Upper lobe of left lung (tissue), 6 donors: ENCODE results near the gene CASTOR2. TPM values are rescaled to one million over a fixed set of nuclear protein-coding genes. Genes with fewer than 3 reads are reported as not detected.
"Not testable (repeated sequence)": the region's sequence is repeated elsewhere in the genome, so short reads cannot be mapped to it uniquely, and the experiment has no call there.

Source experiments
- ATAC-seq, 2 donors: fragments of 200-7000 bp; cut with Tn5 transposase; one replicate each; pipeline ENCODE4 v1.9.1; 2022; ENCODE audit warnings: mild to moderate bottlenecking in 2 of 2, moderate library complexity in 2 of 2; ENCODE audit not compliant: low FRiP score in 2 of 2
- DNase-seq, 2 donors: peaks; one replicate each; pipeline ENCODE4 v3.0.0-alpha.2; 2019 to 2020
- H3K27ac ChIP-seq, 4 donors: fragments of 200-600 bp; sonication (generic); one replicate each; pipeline ENCODE4 v1.5.1; 2016 to 2019
- H3K27me3 ChIP-seq, 4 donors: fragments of 200-600 bp; sonication (generic); one replicate each; pipeline ENCODE4 v1.5.1; 2017 to 2019
- H3K36me3 ChIP-seq, 4 donors: fragments of 200-600 bp; sonication (generic); one replicate each; pipeline ENCODE4 v1.5.1; 2016 to 2019
- H3K4me1 ChIP-seq, 4 donors: fragments of 200-600 bp; sonication (generic); one replicate each; pipeline ENCODE4 v1.5.1; 2018 to 2019
- H3K4me3 ChIP-seq, 4 donors: fragments of 200-600 bp; sonication (generic); one replicate each; pipeline ENCODE4 v1.5.1; 2017 to 2019; ENCODE audit warnings: mild to moderate bottlenecking in 2 of 4, moderate library complexity in 1 of 4
- H3K9me3 ChIP-seq, 4 donors: fragments of 200-600 bp; sonication (generic); one replicate each; pipeline ENCODE4 v1.5.1; 2018 to 2019
- EP300 ChIP-seq, 4 donors: sonication (generic); formaldehyde crosslinking; IDR thresholded peaks; one replicate each; pipeline ENCODE4 v1.5.1; 2017; ENCODE audit warnings: antibody characterized with exemption in 4 of 4, control low read depth in 2 of 4
- POLR2A ChIP-seq, 4 donors: fragments of 450-650 bp; IDR thresholded peaks; one replicate each; pipeline ENCODE4 v1.5.1; 2016 to 2017; ENCODE audit warnings: antibody characterized with exemption in 4 of 4, mild to moderate bottlenecking in 2 of 4
- POLR2AphosphoS5 ChIP-seq, 2 donors: sonication (generic); formaldehyde crosslinking; IDR thresholded peaks; one replicate each; pipeline ENCODE4 v1.5.1; 2017; ENCODE audit warnings: antibody characterized with exemption in 2 of 2
- WGBS, 2 donors: methylation state at CpG; one replicate each; pipeline ENCODE4 v1.1.5; 2017 to 2018; 5-methylcytosine and 5-hydroxymethylcytosine counted together
- total RNA-seq, 6 donors: library from RNA; depleted of rRNA in 4 of 6; stranded (reverse); fragments of >200 nt in 4 of 6; gene quantifications; one replicate each; pipeline versions ENCODE4 v1.1.0 to v1.2.1, GENCODE V29; 2016 to 2021
- TF ChIP-seq, protein P1 (sequence below), 6 experiments: fragments of 450-650 bp in 4 of 6; fragments of 200-600 bp in 2 of 6; sonication (generic) in 2 of 6; IDR thresholded peaks; one replicate each; pipeline ENCODE4 v1.5.1; 2016 to 2019; ENCODE audit warnings: antibody characterized with exemption in 6 of 6
- donor health status: DM: no; HTN: no; CAD: no; lungs with moderate emphysema.
- donor health status: DM: no; HTN: yes; CAD: no; lungs with severe emphysema.

CASTOR2 gene
- total RNA-seq, 6 donors from 2014 or later: 1.0 to 19.8 (median 11.3) TPM

DNA sequence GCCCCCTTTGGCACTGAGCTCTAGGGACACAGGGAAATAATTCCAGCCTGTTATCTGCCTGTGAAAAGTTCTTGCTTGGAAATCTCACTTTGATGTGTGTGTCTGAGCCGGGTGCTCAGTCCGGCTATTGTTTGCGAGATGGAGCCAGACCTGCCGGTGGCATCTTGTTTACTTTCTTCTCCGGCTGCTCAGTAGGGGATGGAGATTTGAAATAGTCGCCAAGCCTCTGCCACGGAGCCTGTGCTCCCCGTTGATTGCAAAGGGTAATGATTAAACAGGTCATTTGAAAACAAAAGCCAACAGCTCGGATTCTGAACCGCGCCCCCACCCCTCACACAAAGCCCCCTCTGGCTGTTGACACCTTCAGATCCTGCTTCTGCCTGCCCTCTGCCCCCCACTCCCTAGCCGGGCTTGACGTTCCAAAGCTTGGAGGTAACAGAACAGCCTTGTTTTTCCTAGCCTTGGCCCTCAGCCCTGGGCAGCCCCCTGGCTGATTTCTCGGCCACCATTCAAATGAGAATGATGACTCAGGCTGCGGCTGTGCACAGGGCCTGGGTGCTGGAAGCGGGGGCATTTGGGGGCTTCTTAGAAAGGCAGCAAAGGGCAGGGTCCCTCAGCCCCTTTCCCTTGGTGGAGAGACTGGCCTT, 1.8 kb downstream of the CASTOR2 start:
- not testable (repeated sequence) for ATAC-seq, H3K4me1 ChIP-seq

DNA sequence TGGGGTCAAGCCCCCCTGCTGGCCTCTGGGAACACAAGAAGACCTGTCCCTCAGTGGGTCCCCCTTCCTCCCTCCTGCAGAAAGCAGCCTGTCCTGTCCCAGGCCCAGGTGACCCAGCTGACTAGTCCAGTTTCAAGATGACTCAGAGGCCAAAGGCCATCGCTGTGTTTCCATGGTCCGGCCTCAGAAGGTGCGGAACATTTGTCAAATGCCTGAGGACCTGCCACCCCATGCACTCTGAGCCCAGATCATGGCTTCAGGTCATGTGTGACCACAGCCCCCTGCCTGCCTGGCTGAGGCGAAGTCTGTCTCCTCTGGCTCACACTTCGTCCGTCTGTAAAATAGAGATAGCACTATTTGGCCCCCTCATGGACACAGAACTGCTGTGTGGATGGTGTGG, 2.4 kb downstream of the CASTOR2 start:
- H3K4me1 ChIP-seq, H3K9me3 ChIP-seq, H3K27me3 ChIP-seq, ATAC-seq, H3K36me3 ChIP-seq, DNase-seq, H3K27ac ChIP-seq, H3K4me3 ChIP-seq: not testable (repeated sequence)
- no CpG with 5 or more reads among the region's 6 CpGs for WGBS, 2 donors

More for the DNA sequence above, 1.8 kb downstream of the CASTOR2 start:
- H3K9me3 ChIP-seq, H3K36me3 ChIP-seq, DNase-seq, H3K4me3 ChIP-seq, H3K27me3 ChIP-seq, H3K27ac ChIP-seq: not testable (repeated sequence)
- no CpG with 5 or more reads among the region's 16 CpGs for WGBS, 2 donors

DNA sequence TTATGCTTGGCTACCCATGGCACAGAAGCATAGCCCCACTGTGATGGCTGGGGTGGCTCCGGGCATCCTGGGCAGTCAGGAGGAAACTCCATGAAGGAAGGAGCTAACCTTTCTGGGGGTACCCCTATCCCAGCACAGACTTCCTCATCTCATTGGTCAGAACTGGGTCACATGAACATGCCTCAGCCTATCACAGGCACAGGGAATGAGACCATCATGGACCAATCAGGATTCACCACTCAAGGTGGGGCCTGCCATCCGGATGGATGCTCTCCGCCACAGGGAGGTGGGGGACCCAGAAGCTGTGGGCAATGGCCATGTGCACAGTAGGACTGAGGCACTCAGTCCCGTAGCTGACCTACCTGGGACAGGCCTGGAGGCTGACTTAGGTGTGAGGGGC, 6.9 kb downstream of the CASTOR2 start:
- not testable (repeated sequence) for H3K4me1 ChIP-seq, H3K27ac ChIP-seq, DNase-seq, H3K9me3 ChIP-seq, H3K36me3 ChIP-seq, H3K27me3 ChIP-seq, ATAC-seq, H3K4me3 ChIP-seq
- WGBS, 2 donors: no CpG with 5 or more reads among the region's 4 CpGs

DNA sequence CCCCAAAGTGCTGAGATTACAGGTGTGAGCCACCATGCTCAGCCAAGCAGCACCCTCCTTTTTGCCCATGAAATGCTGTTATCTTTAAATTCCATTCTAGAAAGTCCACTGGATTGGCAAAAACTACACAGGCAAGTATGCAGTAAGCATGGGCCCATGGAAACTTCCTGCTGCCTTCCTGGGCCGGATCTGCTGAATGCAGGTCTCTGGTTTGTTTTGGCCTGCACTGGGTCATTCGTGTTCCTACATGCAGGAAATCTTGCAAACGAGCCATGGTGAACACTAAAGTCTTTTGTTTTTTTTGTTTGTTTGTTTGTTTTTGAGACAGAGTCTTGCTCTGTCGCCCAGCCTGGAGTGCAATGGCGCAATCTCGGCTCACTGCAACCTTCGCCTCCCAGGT, 7.9 kb downstream of the CASTOR2 start:
- not testable (repeated sequence) for H3K36me3 ChIP-seq, H3K4me1 ChIP-seq, H3K27me3 ChIP-seq, H3K4me3 ChIP-seq, H3K27ac ChIP-seq, H3K9me3 ChIP-seq, ATAC-seq, DNase-seq
- WGBS, 2 donors: 78 to 83% methylated on average over 4 to 7 of the region's 7 CpGs

DNA sequence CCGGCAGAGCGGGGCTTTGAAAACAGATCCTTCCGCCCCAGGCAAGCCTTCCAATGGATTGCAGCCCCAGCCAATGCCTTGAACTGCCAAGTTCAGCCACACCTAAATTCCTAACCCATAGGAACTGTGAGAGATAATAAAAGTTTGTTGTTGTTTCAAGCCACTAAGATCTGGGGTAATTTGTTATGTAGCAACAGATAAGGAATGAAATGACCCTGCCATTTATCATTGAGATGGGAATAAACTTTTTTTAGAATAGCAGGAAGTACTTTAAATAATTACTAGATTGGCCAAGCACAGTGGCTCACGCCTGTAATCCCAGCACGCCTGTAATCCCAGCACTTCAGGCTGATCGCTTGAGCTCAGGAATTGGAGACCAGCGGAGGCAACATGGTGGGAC, 11.5 kb downstream of the CASTOR2 start:
- not testable (repeated sequence) for H3K4me1 ChIP-seq, H3K27me3 ChIP-seq, DNase-seq, H3K4me3 ChIP-seq, H3K9me3 ChIP-seq, ATAC-seq, H3K27ac ChIP-seq, H3K36me3 ChIP-seq
- 100% methylated on average over 3 of the region's 7 CpGs; no CpG with 5 or more reads in 1 of the 2 donors for WGBS, 2 donors

DNA sequence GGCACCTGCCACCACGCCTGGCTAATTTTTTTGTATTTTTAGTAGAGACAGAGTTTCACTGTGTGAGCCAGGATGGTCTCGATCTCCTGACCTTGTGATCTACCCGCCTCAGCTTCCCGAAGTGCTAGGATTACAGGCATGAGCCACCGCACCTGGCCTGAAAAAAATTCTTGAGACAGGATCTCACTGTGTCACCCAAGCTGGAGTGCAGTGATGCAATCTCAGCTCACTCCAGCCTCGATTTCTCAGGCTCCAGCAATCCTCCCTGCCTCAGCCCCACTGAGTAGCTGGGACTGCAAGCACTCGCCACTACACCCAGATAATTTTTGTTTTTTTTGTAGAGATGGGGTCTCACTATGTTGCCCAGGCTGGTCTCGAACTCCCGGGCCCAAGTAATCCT, 13.0 kb downstream of the CASTOR2 start:
- H3K36me3 ChIP-seq, H3K4me1 ChIP-seq, H3K27me3 ChIP-seq, H3K9me3 ChIP-seq, H3K27ac ChIP-seq, ATAC-seq, H3K4me3 ChIP-seq, DNase-seq: not testable (repeated sequence)
- WGBS, 2 donors: 100% methylated on average over 1 of the region's 9 CpGs; no CpG with 5 or more reads in 1 of the 2 donors

DNA sequence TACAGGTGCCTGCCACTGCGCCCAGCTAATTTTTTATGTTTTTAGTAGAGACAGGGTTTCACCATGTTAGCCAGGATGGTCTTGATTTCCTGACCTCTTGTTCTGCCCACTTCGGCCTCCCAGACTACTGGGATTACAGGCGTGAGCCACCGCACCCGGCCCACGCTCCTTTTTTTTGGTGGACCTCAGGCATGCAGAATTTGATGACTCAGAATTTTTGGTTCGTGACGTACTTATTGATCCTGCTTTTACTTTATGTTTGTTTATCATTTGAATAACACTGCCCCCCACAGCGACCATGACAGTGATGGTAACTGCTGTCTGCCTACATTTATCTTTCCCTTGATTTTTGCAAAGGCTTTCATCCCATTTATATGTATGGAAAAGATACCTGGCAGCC, 23.9 kb downstream of the CASTOR2 start:
- H3K9me3 ChIP-seq, DNase-seq, ATAC-seq, H3K4me1 ChIP-seq, H3K36me3 ChIP-seq, H3K4me3 ChIP-seq, H3K27ac ChIP-seq, H3K27me3 ChIP-seq: not testable (repeated sequence)
- WGBS, 2 donors: 96 to 98% methylated on average over 9 of the region's 9 CpGs

DNA sequence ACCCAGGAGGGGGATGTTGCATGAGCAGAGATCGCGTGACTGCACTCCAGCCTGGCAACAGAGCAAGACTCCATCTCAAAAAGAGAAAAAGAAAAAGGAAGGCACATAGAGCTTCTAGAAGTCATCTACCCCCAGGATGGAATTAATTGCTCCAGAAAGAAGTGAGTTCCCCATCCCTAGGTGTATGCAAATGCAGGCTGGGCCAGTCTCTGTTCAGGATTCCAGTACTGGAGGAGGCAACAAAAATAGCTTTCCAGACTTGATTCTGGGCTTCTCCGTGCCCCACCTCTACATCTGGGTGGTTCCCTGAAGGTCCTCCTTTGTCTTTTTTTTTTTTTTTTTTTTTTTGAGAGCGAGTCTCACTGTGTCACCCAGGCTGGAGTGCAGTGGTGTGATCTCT, 28.6 kb downstream of the CASTOR2 start:
- H3K27me3 ChIP-seq: no peaks in the 10 kb centered on the region
- H3K4me3 ChIP-seq: no peak overlapping the region
- TF ChIP-seq POLR2A (IDR thresholded peaks at IDR 0.05) (no peak), EP300 (IDR thresholded peaks at IDR 0.05) (no peak), POLR2AphosphoS5 (IDR thresholded peaks at IDR 0.05) (no peak)
- TF ChIP-seq, protein P1, sequence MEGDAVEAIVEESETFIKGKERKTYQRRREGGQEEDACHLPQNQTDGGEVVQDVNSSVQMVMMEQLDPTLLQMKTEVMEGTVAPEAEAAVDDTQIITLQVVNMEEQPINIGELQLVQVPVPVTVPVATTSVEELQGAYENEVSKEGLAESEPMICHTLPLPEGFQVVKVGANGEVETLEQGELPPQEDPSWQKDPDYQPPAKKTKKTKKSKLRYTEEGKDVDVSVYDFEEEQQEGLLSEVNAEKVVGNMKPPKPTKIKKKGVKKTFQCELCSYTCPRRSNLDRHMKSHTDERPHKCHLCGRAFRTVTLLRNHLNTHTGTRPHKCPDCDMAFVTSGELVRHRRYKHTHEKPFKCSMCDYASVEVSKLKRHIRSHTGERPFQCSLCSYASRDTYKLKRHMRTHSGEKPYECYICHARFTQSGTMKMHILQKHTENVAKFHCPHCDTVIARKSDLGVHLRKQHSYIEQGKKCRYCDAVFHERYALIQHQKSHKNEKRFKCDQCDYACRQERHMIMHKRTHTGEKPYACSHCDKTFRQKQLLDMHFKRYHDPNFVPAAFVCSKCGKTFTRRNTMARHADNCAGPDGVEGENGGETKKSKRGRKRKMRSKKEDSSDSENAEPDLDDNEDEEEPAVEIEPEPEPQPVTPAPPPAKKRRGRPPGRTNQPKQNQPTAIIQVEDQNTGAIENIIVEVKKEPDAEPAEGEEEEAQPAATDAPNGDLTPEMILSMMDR (IDR thresholded peaks at IDR 0.05): no peak
- no peaks in the 10 kb centered on the region for H3K9me3 ChIP-seq
- H3K27ac ChIP-seq: no peak overlapping the region
- WGBS, 2 donors: 94 to 97% methylated on average over 3 to 4 of the region's 4 CpGs
- H3K36me3 ChIP-seq: no peaks in the 10 kb centered on the region
- no peak for DNase-seq
- no peak for ATAC-seq
- peaks cover 0 to 3% (median 0%) of the 10 kb centered on the region in 4 donors for H3K4me1 ChIP-seq

DNA sequence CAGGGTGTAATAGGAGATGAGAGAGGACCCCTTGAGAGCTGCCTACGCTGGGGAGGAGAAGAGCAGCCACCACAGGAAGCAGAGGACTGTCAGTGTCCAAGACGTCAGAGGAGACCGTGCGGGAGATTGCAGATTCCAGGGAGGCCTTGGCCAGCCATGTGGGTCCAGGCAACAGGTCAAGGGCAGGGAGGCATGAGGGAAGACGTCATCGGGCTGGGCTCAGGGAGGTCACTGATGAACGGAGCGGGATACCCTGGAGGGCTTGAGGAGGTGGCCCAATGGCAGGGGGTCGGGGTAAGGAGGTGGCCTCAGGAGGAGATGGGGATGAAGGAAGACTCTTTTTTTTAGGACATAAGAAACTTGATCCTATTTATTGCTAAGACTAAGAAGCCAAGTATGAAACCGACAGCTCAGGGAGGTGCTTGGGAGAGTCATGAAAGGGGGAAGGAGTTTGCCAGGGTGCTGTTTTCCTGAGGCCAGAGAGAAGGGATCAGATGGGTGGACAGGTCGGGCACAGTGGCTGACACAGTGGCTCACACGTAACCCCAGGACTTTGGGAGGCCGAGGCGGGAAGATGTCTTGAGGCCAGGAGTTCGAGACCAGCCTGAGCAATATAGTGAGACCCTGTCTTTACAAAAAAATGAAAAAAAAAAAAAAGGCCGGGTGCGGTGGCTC, 30.5 kb downstream of the CASTOR2 start:
- not testable (repeated sequence) for H3K27ac ChIP-seq, H3K9me3 ChIP-seq, DNase-seq, H3K4me3 ChIP-seq, H3K27me3 ChIP-seq, H3K4me1 ChIP-seq, H3K36me3 ChIP-seq, ATAC-seq
- WGBS, 2 donors: 85 to 95% methylated on average over 17 of the region's 17 CpGs

DNA sequence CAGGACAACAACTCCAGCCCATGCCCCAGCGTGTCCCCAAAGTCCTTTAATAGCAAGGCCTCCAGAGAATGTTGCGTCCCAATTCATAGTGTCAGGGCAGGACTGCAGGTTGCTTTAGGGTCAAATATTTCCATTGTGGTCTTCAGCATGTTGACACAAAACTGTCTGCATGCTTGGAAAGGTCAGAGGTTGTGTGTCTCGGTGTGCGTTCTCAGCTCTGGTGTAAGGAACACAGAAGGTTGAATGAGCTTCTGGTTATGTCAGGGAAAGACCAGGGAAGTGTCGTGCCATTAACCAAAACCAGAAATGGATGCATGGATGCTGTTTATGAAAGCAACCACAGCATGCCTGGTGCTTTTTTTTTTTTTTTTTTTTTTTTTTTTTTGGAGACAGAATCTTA, 31.9 kb downstream of the CASTOR2 start:
- H3K4me3 ChIP-seq, H3K27ac ChIP-seq, H3K9me3 ChIP-seq, ATAC-seq, DNase-seq, H3K36me3 ChIP-seq, H3K27me3 ChIP-seq, H3K4me1 ChIP-seq: not testable (repeated sequence)
- 78 to 89% methylated on average over 4 to 5 of the region's 5 CpGs for WGBS, 2 donors

DNA sequence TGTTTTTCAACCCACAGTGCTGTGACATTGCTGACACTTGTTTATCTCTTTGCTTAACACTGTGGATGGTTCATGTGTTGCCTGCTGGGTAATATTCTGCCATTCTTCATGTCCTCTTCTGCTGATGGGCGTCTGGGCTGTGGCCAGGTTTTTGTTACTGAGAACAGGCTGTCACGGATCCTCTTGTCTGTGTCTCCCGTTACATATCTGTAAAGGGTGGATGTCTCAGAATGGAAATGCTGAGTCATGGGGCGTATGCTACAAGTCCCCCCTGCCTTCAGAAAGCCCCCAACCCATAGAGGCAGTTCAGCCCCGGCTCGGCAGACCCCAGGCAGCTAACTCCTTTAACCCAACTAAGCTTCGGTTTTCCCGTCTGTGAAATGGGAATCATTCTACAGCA, 33.3 kb downstream of the CASTOR2 start:
- not testable (repeated sequence) for ATAC-seq, H3K36me3 ChIP-seq, H3K4me1 ChIP-seq, H3K9me3 ChIP-seq, DNase-seq, H3K27me3 ChIP-seq, H3K27ac ChIP-seq, H3K4me3 ChIP-seq
- WGBS, 2 donors: 78 to 85% methylated on average over 6 to 8 of the region's 8 CpGs

DNA sequence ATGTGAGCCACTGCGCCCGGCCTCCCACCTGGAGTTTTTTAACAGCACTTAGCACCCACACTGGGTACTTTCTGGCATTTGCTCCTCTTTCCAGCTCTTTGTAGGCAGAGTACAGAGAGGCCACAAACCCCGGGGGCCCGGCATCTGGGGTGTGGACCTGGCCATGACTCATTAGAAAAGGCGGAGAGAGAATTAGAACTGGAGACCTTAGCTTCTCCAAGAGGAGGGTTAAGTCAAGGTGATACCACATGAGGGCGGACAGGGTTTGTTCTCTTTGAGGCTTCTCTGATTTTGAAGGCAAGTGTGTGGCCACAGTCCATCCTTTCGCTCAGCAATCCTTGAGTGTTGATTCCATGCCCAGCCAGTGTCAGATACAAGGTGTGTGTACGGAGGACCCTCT, 36.9 kb downstream of the CASTOR2 start:
- not testable (repeated sequence) for H3K27ac ChIP-seq, H3K9me3 ChIP-seq, H3K27me3 ChIP-seq, ATAC-seq, H3K4me1 ChIP-seq, H3K36me3 ChIP-seq, DNase-seq, H3K4me3 ChIP-seq
- 91 to 94% methylated on average over 8 of the region's 8 CpGs for WGBS, 2 donors
